ENCODE measurements around the gene BICC1.

The BICC1 gene

GRCh38 chr10:58512491-58513187, at the start of gene BICC1:
TSS of gene BICC1 (plus strand) at chr10:58512872. CDS start at chr10:58513144, 272 bp downstream.
- no peak for DNase-seq (ENCODE audit: extremely low read depth, low read depth)
- no peak; the same call in 1 of the 2 replicates for TF ChIP-seq CTCF (IDR thresholded peaks at IDR 0.05; ENCODE audit: low read depth, low read length)

DNA sequence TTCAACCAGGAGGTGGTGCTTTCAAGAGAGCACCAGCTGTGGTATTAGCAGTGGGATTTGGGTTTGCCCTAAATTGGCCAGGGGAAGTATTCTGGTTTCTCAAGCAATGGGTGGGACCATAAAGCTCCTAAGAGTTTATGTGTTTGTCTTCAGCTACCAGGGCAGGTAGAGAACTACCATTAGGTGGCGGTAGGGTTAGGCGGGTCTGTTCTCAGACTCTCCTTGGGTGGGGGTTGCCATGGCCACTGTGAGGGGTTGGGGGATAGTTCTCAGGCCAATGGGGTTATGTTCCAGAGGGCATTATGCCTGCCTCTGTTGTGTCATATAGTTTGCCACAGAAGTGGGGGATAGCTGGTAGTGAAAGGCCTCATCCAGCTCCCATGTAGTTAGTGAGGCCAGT, 47.7 kb upstream of the BICC1 start:
- no peak for DNase-seq (ENCODE audit: extremely low read depth, low read depth)
- TF ChIP-seq CTCF (IDR thresholded peaks at IDR 0.05; ENCODE audit: low read depth, low read length) = no peak

- no peak for DNase-seq (ENCODE audit: extremely low read depth, low read depth)
- no peak for TF ChIP-seq CTCF (IDR thresholded peaks at IDR 0.05; ENCODE audit: low read depth, low read length)
Measured at GRCh38 chr10:58465629-58466028, 47.0 kb upstream of the BICC1 start.

- no peak for DNase-seq (ENCODE audit: extremely low read depth, low read depth)
- no peak for TF ChIP-seq CTCF (IDR thresholded peaks at IDR 0.05; ENCODE audit: low read depth, low read length)
Measured at GRCh38 chr10:58467931-58468635, 44.6 kb upstream of the BICC1 start.

GRCh38 chr10:58473976-58474375, 38.7 kb upstream of the BICC1 start:
- TF ChIP-seq CTCF (IDR thresholded peaks at IDR 0.05; ENCODE audit: low read depth, low read length) = no peak

GRCh38 chr10:58475322-58476277, 37.1 kb upstream of the BICC1 start:
- TF ChIP-seq CTCF (IDR thresholded peaks at IDR 0.05; ENCODE audit: low read depth, low read length) = no peak
- DNase-seq (ENCODE audit: extremely low read depth, low read depth) = no peak

More at GRCh38 chr10:58473976-58474375, 38.7 kb upstream of the BICC1 start:
- no peak for DNase-seq (ENCODE audit: extremely low read depth, low read depth)
